Vagina (tissue), 2 donors: ENCODE results near the gene NTNG1. TPM values are rescaled to one million over a fixed set of nuclear protein-coding genes. Genes with fewer than 3 reads are reported as not detected.

Experiments
- DNase-seq, 2 donors: peaks; one replicate each; pipeline ENCODE4 v3.0.0-alpha.2; 2017; ENCODE audit errors: extremely low spot score in 2 of 2
- H3K27ac ChIP-seq: fragments of 200-600 bp; sonication (generic); one replicate; pipeline ENCODE4 v1.5.1; 2019
- H3K27me3 ChIP-seq: fragments of 200-600 bp; sonication (generic); one replicate; pipeline ENCODE4 v1.5.1; 2019
- H3K36me3 ChIP-seq, 2 donors: fragments of 200-600 bp; sonication (generic); one replicate each; pipeline ENCODE4 v1.5.1; 2017 to 2019
- H3K4me1 ChIP-seq: fragments of 200-600 bp; sonication (generic); one replicate; pipeline ENCODE4 v1.5.1; 2019
- H3K4me3 ChIP-seq, 2 donors: fragments of 200-600 bp; sonication (generic); 1 replicate in 1 of 2; 2 replicates in 1 of 2; pipeline ENCODE4 v1.5.1; 2016 to 2019
- H3K9me3 ChIP-seq: fragments of 200-600 bp; sonication (generic); one replicate; pipeline ENCODE4 v1.5.1; 2019
- CTCF ChIP-seq, 3 experiments: fragments of 450-650 bp in 2 of 3; fragments of 200-600 bp in 1 of 3; sonication (generic) in 1 of 3; IDR thresholded peaks; one replicate each; pipeline ENCODE4 v1.5.1; 2017 to 2019; ENCODE audit warnings: antibody characterized with exemption in 3 of 3, mild to moderate bottlenecking in 2 of 3, moderate library complexity in 2 of 3
- POLR2A ChIP-seq, 2 donors: fragments of 450-650 bp; IDR thresholded peaks; one replicate each; pipeline ENCODE4 v1.6.1; 2017; ENCODE audit warnings: antibody characterized with exemption in 2 of 2, mild to moderate bottlenecking in 2 of 2, moderate library complexity in 2 of 2
- POLR2AphosphoS5 ChIP-seq, 2 donors: sonication (generic); formaldehyde crosslinking; IDR thresholded peaks; one replicate each; pipeline ENCODE4 v1.9.0; 2017; ENCODE audit warnings: antibody characterized with exemption in 2 of 2, mild to moderate bottlenecking in 2 of 2, low read depth in 1 of 2; ENCODE audit not compliant: insufficient read depth in 1 of 2
- intact Hi-C: fragments of 100-400 bp; cut with DNase I; formaldehyde crosslinking; loops from one replicate; pipeline ENCODE4 v1.15.1; 2023
- total RNA-seq: library from RNA; depleted of rRNA; stranded (reverse); fragments of >200 nt; gene quantifications from one replicate; pipeline ENCODE4 v1.2.3, GENCODE V29; 2016

NTNG1 gene
- total RNA-seq, 1 donor from 2014 or later: 6.6 TPM

- no peaks in the 10 kb centered on the region for H3K36me3 ChIP-seq
- no peak for DNase-seq
- no peak overlapping the region for H3K27ac ChIP-seq
- no peaks in the 10 kb centered on the region for H3K9me3 ChIP-seq
- intact Hi-C loops: no loop called here
- no peak overlapping the region for H3K4me3 ChIP-seq
- TF ChIP-seq CTCF (IDR thresholded peaks at IDR 0.05) (no peak), POLR2A (IDR thresholded peaks at IDR 0.05) (no peak), POLR2AphosphoS5 (IDR thresholded peaks at IDR 0.05; ENCODE audit: insufficient read depth in 1 of 2, low read depth in 1 of 2) (no peak)
- no peaks in the 10 kb centered on the region for H3K27me3 ChIP-seq
- peaks cover 8% of the 10 kb centered on the region for H3K4me1 ChIP-seq
These were observed 2.7 kb upstream of the NTNG1 start for GRCh38 chr1:107138166-107138565.

- Histone ChIP-seq H3K4me1 (peaks cover 8% of the 10 kb centered on the region), H3K36me3 (no peaks in the 10 kb centered on the region), H3K27me3 (no peaks in the 10 kb centered on the region), H3K9me3 (no peaks in the 10 kb centered on the region), H3K27ac (no peak overlapping the region), H3K4me3 (no peak overlapping the region)
- no peak for DNase-seq
- TF ChIP-seq CTCF (IDR thresholded peaks at IDR 0.05) (no peak), POLR2AphosphoS5 (IDR thresholded peaks at IDR 0.05; ENCODE audit: insufficient read depth in 1 of 2, low read depth in 1 of 2) (no peak), POLR2A (IDR thresholded peaks at IDR 0.05) (no peak)
- intact Hi-C loops: no loop called here
These were observed 1.9 kb upstream of the NTNG1 start for GRCh38 chr1:107138767-107139445.

DNA sequence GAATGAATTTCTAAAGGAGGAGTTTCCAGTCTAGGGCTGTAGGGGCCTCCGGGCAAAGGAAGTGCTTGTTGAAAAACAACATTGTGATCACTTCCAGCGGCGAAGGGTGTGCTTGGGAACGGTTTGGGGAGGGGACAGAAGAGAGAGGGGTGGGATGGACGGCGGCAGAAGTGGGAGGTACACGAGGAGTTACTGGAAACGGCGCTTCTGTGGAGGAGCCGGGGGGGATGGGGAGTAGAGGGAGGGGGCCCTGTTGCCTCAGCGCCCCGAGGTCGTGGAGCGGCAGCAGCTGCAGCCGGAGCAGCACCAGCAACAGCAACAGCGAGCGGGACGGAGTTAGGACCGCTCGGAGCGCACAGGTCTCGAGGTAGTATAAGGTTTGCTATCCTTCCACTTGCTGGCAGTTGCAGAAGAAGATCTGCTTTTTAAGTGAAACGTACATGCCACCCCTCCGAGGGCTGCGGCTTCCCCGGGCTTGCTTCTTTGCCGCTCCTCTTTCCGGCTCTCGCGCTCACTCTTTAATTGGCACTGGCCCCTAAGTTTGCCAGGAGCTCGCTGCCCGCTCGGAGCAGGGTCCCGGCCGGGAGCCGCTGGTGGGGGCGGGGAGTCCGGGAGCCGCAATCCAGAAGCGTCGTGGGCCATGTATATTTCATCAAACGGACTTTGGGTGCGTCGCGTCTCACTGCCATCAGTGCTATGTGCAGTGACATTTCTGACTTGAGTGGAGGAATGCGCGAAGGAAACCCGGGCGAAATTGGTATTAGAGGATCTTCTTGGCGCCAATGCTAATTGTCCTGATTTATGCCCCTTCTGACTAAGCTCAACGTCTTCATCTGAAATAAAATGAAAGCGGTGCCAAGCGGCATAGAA lies 771 bp upstream of the NTNG1 start:
- H3K36me3 ChIP-seq: no peaks in the 10 kb centered on the region
- intact Hi-C loops: no loop called here
- H3K4me1 ChIP-seq: peaks cover 8% of the 10 kb centered on the region
- peak overlapping the region; percentile 9 for H3K27ac ChIP-seq
- no peak for TF ChIP-seq POLR2A (IDR thresholded peaks at IDR 0.05)
- TF ChIP-seq POLR2AphosphoS5 (IDR thresholded peaks at IDR 0.05; ENCODE audit: insufficient read depth in 1 of 2, low read depth in 1 of 2): peak in 1 of 2 donors; percentile 24
- peak overlapping the region; percentile 55 to 65 for H3K4me3 ChIP-seq
- no peaks in the 10 kb centered on the region for H3K27me3 ChIP-seq
- no peaks in the 10 kb centered on the region for H3K9me3 ChIP-seq
- no peak for DNase-seq

- no peak overlapping the region for H3K27ac ChIP-seq
- H3K4me1 ChIP-seq: peaks cover 8% of the 10 kb centered on the region
- TF ChIP-seq POLR2A (IDR thresholded peaks at IDR 0.05) (no peak), CTCF (IDR thresholded peaks at IDR 0.05) (no peak), POLR2AphosphoS5 (IDR thresholded peaks at IDR 0.05; ENCODE audit: insufficient read depth in 1 of 2, low read depth in 1 of 2) (no peak)
- no peaks in the 10 kb centered on the region for H3K27me3 ChIP-seq
- H3K4me3 ChIP-seq: peak overlapping the region; percentile 55 to 65
- no peaks in the 10 kb centered on the region for H3K9me3 ChIP-seq
- intact Hi-C loops: no loop called here
- no peak for DNase-seq
- H3K36me3 ChIP-seq: no peaks in the 10 kb centered on the region
These were observed 770 bp downstream of the NTNG1 start for GRCh38 chr1:107141491-107142126.

- Histone ChIP-seq H3K36me3 (no peaks in the 10 kb centered on the region), H3K27ac (no peak overlapping the region), H3K9me3 (no peaks in the 10 kb centered on the region), H3K4me1 (peaks cover 8% of the 10 kb centered on the region), H3K27me3 (no peaks in the 10 kb centered on the region), H3K4me3 (peak overlapping the region; percentile 55 to 65)
- TF ChIP-seq POLR2A (IDR thresholded peaks at IDR 0.05) (no peak), POLR2AphosphoS5 (IDR thresholded peaks at IDR 0.05; ENCODE audit: insufficient read depth in 1 of 2, low read depth in 1 of 2) (no peak), CTCF (IDR thresholded peaks at IDR 0.05) (peak in 2 of 3 experiments; percentile 40 to 58)
- DNase-seq: no peak
- intact Hi-C loops: no loop called here
These were observed 1.3 kb downstream of the NTNG1 start for GRCh38 chr1:107142140-107142542.
